ENCODE results near the gene RBM34. TPM values are rescaled to one million over a fixed set of nuclear protein-coding genes. Genes with fewer than 3 reads are reported as not detected.
A peak's percentile ranks its signal among the peaks of the same experiment; 100 is the strongest.
"Not testable (repeated sequence)": the region's sequence is repeated elsewhere in the genome, so short reads cannot be mapped to it uniquely, and the experiment has no call there.

RBM34 gene, protein sequence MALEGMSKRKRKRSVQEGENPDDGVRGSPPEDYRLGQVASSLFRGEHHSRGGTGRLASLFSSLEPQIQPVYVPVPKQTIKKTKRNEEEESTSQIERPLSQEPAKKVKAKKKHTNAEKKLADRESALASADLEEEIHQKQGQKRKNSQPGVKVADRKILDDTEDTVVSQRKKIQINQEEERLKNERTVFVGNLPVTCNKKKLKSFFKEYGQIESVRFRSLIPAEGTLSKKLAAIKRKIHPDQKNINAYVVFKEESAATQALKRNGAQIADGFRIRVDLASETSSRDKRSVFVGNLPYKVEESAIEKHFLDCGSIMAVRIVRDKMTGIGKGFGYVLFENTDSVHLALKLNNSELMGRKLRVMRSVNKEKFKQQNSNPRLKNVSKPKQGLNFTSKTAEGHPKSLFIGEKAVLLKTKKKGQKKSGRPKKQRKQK
- 48.8 TPM for total RNA-seq
- long read RNA-seq, transcript RBM34-201 (11 exons, 2,054 nt) = major isoform, 29 of 37 reads
- long read RNA-seq, partial matches to known transcripts = 1 of 37 reads
- long read RNA-seq, other reads (novel, unspliced or antisense) = 7 of 37 reads

DNA sequence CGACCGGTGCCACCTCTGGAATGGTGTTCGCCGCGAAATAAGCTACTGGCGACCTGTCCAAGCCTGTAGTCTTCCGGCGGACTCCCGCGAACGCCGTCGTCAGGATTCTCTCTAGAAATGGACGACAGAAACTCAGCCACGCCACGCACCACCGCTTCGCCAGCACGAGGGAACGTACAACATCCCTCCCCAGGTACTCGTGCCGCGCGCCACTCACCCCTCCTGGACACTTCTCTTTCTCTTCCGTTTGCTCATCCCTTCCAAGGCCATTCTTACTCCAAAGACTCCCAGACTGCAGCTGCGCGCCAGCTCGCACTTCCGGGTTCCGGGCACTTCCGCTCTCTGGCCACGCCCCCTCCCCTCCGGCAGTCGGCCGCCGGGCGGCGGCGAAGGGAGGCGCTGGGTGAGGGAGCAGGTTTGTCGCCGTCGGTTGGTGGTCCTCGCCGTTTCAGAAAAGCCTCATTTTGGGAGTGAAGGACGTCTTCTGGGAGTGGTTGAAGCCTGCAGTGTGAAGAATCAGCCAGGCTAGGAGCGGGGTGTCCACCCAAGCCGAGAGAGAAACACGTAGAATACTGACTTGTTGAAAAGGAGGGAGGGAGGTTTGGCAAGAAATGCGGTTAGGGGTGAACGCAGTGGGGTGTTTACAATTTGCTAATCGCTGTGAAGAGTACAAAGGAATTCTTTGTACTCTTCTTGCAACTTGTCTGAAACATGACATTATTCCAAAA lies at the start of gene RBM34:
Gene RBM34, minus strand, starts transcription at position 294 of the 728 bp plus-strand sequence. Its CDS starts 24 bp downstream, at position 270.
- DNase-seq (ENCODE audit: low spot score) = peak; percentile 97
- intact Hi-C loops (cut with DNase I) = loop anchor here (1.0 kb wide), 1 partner anchor 32 kb away; no protein-coding TSS in a partner anchor

- no peak for DNase-seq (ENCODE audit: low spot score)
- intact Hi-C loops (cut with DNase I) = no loop called here
Observed at GRCh38 chr1:235207209-235207565, 46.1 kb upstream of the RBM34 start.

GRCh38 chr1:235206533-235207208 lies 45.6 kb upstream of the RBM34 start:
- intact Hi-C loops (cut with DNase I) = no loop called here
- DNase-seq (ENCODE audit: low spot score) = no peak

- no peak for DNase-seq (ENCODE audit: low spot score)
- intact Hi-C loops (cut with DNase I) = no loop called here
Observed at GRCh38 chr1:235205687-235206086, 44.6 kb upstream of the RBM34 start.

GRCh38 chr1:235203428-235203827 lies 42.4 kb upstream of the RBM34 start:
- DNase-seq (ENCODE audit: low spot score) = no peak
- intact Hi-C loops (cut with DNase I) = no loop called here

GRCh38 chr1:235202447-235202846 lies 41.4 kb upstream of the RBM34 start:
- DNase-seq (ENCODE audit: low spot score); intact Hi-C loops (cut with DNase I): not testable (repeated sequence)

- DNase-seq (ENCODE audit: low spot score) = no peak
- intact Hi-C loops (cut with DNase I) = no loop called here
Observed at GRCh38 chr1:235199441-235199840, 38.4 kb upstream of the RBM34 start.

DNA sequence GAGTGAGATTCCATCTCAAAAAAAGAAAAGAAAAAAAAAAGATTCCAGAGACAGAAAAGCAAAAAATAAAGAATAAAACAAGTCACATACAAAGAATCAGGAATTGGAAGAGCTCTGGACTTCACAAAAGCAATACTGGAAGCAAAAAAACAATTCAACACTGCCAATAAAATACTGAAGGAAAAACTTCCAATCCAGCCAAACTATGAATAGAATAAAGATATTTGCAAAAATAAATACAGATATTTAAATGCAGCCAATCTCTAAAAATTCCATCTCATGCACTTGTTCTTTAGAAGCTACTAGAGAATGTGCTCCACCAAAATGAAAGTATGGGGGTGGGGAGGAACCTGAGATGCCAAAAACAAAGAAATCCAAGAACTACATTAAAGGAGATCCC lies 29.4 kb upstream of the RBM34 start:
- DNase-seq (ENCODE audit: low spot score) = no peak

GRCh38 chr1:235187316-235187715 lies 26.3 kb upstream of the RBM34 start:
- intact Hi-C loops (cut with DNase I) = no loop called here

More for the DNA sequence above, 29.4 kb upstream of the RBM34 start:
- intact Hi-C loops (cut with DNase I) = no loop called here

GRCh38 chr1:235181561-235182245 lies 20.7 kb upstream of the RBM34 start:
- no peak for DNase-seq (ENCODE audit: low spot score)
- intact Hi-C loops (cut with DNase I) = no loop called here

More at GRCh38 chr1:235187316-235187715, 26.3 kb upstream of the RBM34 start:
- no peak for DNase-seq (ENCODE audit: low spot score)

DNA sequence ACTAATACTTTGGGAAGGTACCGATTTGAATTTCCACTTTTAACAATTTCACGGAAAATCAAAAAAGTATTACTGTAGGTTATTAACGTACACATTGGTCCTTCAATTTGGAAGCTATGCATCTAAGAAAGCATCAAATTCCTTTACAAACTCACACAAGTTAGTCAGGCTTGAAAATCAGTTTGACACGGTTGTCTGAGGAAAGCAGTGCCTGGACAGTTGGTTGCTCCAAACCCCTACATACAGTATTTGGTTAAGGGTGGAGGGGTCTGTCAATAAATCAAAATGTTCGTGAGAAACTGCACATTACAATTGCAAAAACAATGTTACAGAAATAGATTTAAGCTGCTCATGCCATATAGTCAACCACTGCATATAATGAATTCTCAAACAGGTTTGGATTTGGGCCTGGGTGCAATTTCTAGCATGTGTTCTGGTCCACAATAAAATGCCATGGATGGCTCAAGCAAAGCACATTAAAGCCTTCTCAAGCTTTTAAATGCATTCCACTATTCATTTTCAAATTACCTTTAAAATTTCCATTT lies 19.9 kb upstream of the RBM34 start:
- intact Hi-C loops (cut with DNase I) = no loop called here
- no peak for DNase-seq (ENCODE audit: low spot score)

GRCh38 chr1:235176486-235176885 lies 15.4 kb upstream of the RBM34 start:
- intact Hi-C loops (cut with DNase I) = no loop called here
- DNase-seq (ENCODE audit: low spot score) = no peak

GRCh38 chr1:235169986-235170385 lies 8.9 kb upstream of the RBM34 start:
- intact Hi-C loops (cut with DNase I) = no loop called here
- no peak for DNase-seq (ENCODE audit: low spot score)

DNA sequence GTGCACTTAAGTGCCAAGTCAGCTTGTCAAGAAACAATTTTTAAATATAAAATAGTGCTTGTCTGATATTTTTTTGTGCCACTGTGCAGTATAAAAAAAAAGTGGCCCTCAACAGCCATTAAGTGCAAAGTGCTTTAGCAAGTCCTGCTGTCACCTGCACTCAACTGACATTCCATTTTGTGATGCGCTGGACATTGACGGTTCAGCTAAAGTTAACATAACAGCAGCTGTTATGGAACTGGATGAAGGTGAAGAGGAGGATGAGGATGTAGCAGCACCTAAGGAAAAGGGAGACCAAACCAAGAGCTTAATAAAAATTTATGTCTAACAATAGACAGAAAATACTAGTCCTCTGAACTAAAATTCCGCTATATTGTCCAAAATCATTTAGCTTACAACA lies 7.3 kb upstream of the RBM34 start:
- no peak for DNase-seq (ENCODE audit: low spot score)
- intact Hi-C loops (cut with DNase I) = no loop called here

- no peak for DNase-seq (ENCODE audit: low spot score)
- intact Hi-C loops (cut with DNase I) = loop anchor here (1.0 kb wide), 1 partner anchor 33 kb away; no protein-coding TSS in a partner anchor
Observed at GRCh38 chr1:235161685-235162327, 756 bp upstream of the RBM34 start.

GRCh38 chr1:235160383-235160956 lies 580 bp downstream of the RBM34 start:
- no peak for DNase-seq (ENCODE audit: low spot score)
- intact Hi-C loops (cut with DNase I) = no loop called here

DNA sequence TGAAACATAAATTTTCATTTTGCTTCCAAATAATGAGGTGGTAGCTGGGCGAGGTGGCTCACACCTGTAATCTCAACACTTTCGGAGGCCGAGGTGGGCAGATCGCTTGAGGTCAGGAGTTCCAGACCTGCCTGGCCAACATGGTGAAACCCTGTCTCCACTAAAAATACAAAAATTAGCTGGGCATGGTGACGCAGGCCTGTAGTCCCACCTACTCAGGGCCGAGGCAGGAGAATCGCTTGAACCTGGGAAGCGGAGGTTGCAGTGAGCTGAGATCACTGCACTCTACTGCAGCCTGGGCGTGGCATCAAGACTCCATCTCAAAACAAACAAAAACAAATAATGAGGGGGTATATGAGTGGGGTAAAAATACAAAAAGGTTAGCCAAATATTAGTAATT lies 1.1 kb downstream of the RBM34 start:
- intact Hi-C loops (cut with DNase I); DNase-seq (ENCODE audit: low spot score): not testable (repeated sequence)

DNA sequence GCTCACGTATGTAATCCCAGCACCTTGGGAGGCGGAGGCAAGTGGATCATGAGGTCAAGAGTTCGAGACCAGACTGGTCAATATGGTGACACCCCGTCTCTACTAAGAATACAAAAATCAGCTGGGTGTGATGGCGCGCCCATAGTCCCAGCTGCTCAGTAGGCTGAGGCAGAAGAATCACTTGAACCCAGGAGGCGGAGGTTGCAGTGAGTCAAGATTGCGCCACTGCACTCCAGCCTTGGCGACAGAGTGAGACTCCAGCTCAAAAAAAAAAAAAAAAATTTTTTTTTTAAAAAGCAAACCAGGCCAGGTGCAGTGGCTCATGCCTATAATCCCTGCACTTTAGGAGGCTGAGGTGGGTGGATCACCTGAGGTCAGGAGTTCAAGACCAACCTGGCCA lies 1.8 kb downstream of the RBM34 start:
- intact Hi-C loops (cut with DNase I); DNase-seq (ENCODE audit: low spot score): not testable (repeated sequence)
